Measurements from ENCODE around the gene PPT2.

GRCh38 chr6:32212076-32212760, 58.3 kb downstream of the PPT2 start:
- no peak for TF ChIP-seq POLR2AphosphoS5 (IDR thresholded peaks at IDR 0.05; ENCODE audit: low read depth, low read length)
- no peak for TF ChIP-seq POLR2A (IDR thresholded peaks at IDR 0.05; ENCODE audit: low read depth, low read length)
- no peak for TF ChIP-seq TAF1 (IDR thresholded peaks at IDR 0.05; ENCODE audit: borderline replicate concordance, low read depth, low read length)

Data from GM12892 (cell line).